Peyer's patch (tissue), 4 donors: Measurements from ENCODE around the gene KCNIP4.

ENCODE experiments used
- CTCF ChIP-seq, 6 experiments: fragments of 450-650 bp in 4 of 6; fragments of 200-600 bp in 2 of 6; sonication (generic) in 1 of 6; IDR thresholded peaks; one replicate each; pipeline ENCODE4 v1.5.1; 2017 to 2019; ENCODE audit warnings: antibody characterized with exemption in 6 of 6, mild to moderate bottlenecking in 3 of 6, moderate library complexity in 1 of 6
- POLR2A ChIP-seq, 2 donors: fragments of 450-650 bp; IDR thresholded peaks; one replicate each; pipeline ENCODE4 v1.5.1; 2017; ENCODE audit warnings: antibody characterized with exemption in 2 of 2, mild to moderate bottlenecking in 2 of 2, moderate library complexity in 2 of 2

GRCh38 chr4:21490682-21491081, 457.9 kb downstream of the KCNIP4 start:
- TF ChIP-seq CTCF (IDR thresholded peaks at IDR 0.05) (no peak), POLR2A (IDR thresholded peaks at IDR 0.05) (no peak)
